Spleen (tissue), 7 donors: ENCODE measurements around the gene TAX1BP3.

ENCODE experiments used
- CTCF ChIP-seq, 11 experiments: fragments of 200-600 bp in 7 of 11; fragments of 450-650 bp in 4 of 11; sonication (generic) in 4 of 11; IDR thresholded peaks in 8 of 11; conservative IDR thresholded peaks in 3 of 11; 1 replicate in 7 of 11; 2 replicates in 4 of 11; pipeline versions ENCODE4 v1.4.0 to v1.8.0; 2016 to 2021; ENCODE audit warnings: antibody characterized with exemption in 11 of 11, inconsistent platforms in 4 of 11, mild to moderate bottlenecking in 1 of 11
- POLR2A ChIP-seq, 3 donors: fragments of 450-650 bp; IDR thresholded peaks; one replicate each; pipeline ENCODE4 v1.5.1; 2017; ENCODE audit warnings: antibody characterized with exemption in 3 of 3, mild to moderate bottlenecking in 1 of 3
- POLR2AphosphoS5 ChIP-seq, 3 donors: sonication (generic); formaldehyde crosslinking; IDR thresholded peaks; one replicate each; pipeline ENCODE4 v1.5.1; 2017; ENCODE audit warnings: antibody characterized with exemption in 3 of 3
- donor health status: DM: no; HTN: no; CAD: no; lungs with moderate emphysema.
- donor health status: DM: no; HTN: no; CAD: no.
- donor health status: DM: no; HTN: no; CAD: no.

- no peak for TF ChIP-seq CTCF (IDR thresholded peaks at IDR 0.05 in 8 of 11, conservative IDR thresholded peaks at IDR 0.05 in 3 of 11)
- no peak for TF ChIP-seq POLR2AphosphoS5 (IDR thresholded peaks at IDR 0.05)
- no peak for TF ChIP-seq POLR2A (IDR thresholded peaks at IDR 0.05)
These were observed 756 bp downstream of the TAX1BP3 start for GRCh38 chr17:3667366-3668278.
